CD14-positive monocyte (primary cell): Measurements from ENCODE around the gene RPS23. TPM values are rescaled to one million over a fixed set of nuclear protein-coding genes. Genes with fewer than 3 reads are reported as not detected.
A peak's percentile ranks its signal among the peaks of the same experiment; 100 is the strongest.

Source experiments
- DNase-seq, 3 donors: peaks; one replicate each; pipeline ENCODE4 v3.0.0-alpha.2; 2011 to 2022
- H2AFZ ChIP-seq: 2 replicates; pipeline ENCODE4 v1.6.0; 2012; ENCODE audit warnings: mild to moderate bottlenecking, low read depth, low read length, inconsistent platforms; ENCODE audit not compliant: insufficient read depth, poor library complexity, severe bottlenecking
- H3K27ac ChIP-seq, 2 donors: 1 replicate in 1 of 2; 2 replicates in 1 of 2; pipeline ENCODE4 v1.5.1; 2012 to 2013; ENCODE audit warnings: low read length in 2 of 2, control low read depth in 1 of 2, inconsistent platforms in 1 of 2, low read depth in 1 of 2, mild to moderate bottlenecking in 1 of 2
- H3K27me3 ChIP-seq, 2 donors: one replicate each; pipeline versions ENCODE4 v1.6.0 to v1.6.1; 2011 to 2013; ENCODE audit warnings: low read length in 2 of 2; ENCODE audit not compliant: control insufficient read depth in 2 of 2, insufficient read depth in 2 of 2
- H3K36me3 ChIP-seq, 2 donors: replicated peaks in 1 of 2; 1 replicate in 1 of 2; 2 replicates in 1 of 2; pipeline versions ENCODE4 v1.5.1 to v1.6.1; 2012 to 2013; ENCODE audit warnings: low read length in 2 of 2, control low read depth in 1 of 2, inconsistent platforms in 1 of 2, mild to moderate bottlenecking in 1 of 2; ENCODE audit not compliant: insufficient read depth in 2 of 2, control insufficient read depth in 1 of 2
- H3K4me1 ChIP-seq, 2 donors: 1 replicate in 1 of 2; 2 replicates in 1 of 2; pipeline versions ENCODE4 v1.5.1 to v1.6.1; 2012 to 2013; ENCODE audit warnings: low read length in 2 of 2, control low read depth in 1 of 2, inconsistent platforms in 1 of 2, mild to moderate bottlenecking in 1 of 2, moderate library complexity in 1 of 2; ENCODE audit not compliant: insufficient read depth in 2 of 2, control insufficient read depth in 1 of 2
- H3K4me2 ChIP-seq: replicated peaks from 2 replicates; pipeline ENCODE3; 2012; ENCODE audit warnings: low read length, moderate library complexity, mild to moderate bottlenecking; ENCODE audit not compliant: poor library complexity, severe bottlenecking; ENCODE audit errors: extremely low read depth
- H3K4me3 ChIP-seq, 3 experiments: fragments of 200-600 bp in 1 of 3; sonication (generic) in 1 of 3; replicated peaks in 1 of 3; 1 replicate in 2 of 3; 2 replicates in 1 of 3; pipeline ENCODE4 v1.5.1; 2011 to 2013; ENCODE audit warnings: low read length in 3 of 3, mild to moderate bottlenecking in 3 of 3, control low read depth in 2 of 3, low read depth in 2 of 3, inconsistent platforms in 1 of 3, moderate library complexity in 1 of 3
- H3K79me2 ChIP-seq: 2 replicates; pipeline ENCODE4 v1.6.0; 2012; ENCODE audit warnings: mild to moderate bottlenecking, control low read depth, inconsistent platforms, low read length, moderate library complexity; ENCODE audit not compliant: insufficient read depth
- H3K9ac ChIP-seq: 2 replicates; pipeline ENCODE4 v1.6.0; 2017; ENCODE audit warnings: low read length, mild to moderate bottlenecking; ENCODE audit not compliant: insufficient read depth, poor library complexity, severe bottlenecking
- H3K9me3 ChIP-seq, 2 donors: replicated peaks in 1 of 2; 1 replicate in 1 of 2; 2 replicates in 1 of 2; pipeline versions ENCODE4 v1.5.1 to v1.6.1; 2012 to 2013; ENCODE audit warnings: low read length in 2 of 2, control low read depth in 1 of 2; ENCODE audit not compliant: control insufficient read depth in 1 of 2, insufficient read depth in 1 of 2
- H4K20me1 ChIP-seq: 2 replicates; pipeline ENCODE4 v1.6.0; 2012; ENCODE audit warnings: mild to moderate bottlenecking, low read length, control low read depth, moderate library complexity; ENCODE audit not compliant: insufficient read depth
- H3K27ac Mint-ChIP-seq, 7 donors: one replicate each; pipeline ENCODE4 v1.8.0; 2020; ENCODE audit warnings: mild to moderate bottlenecking in 7 of 7, mixed read lengths in 7 of 7, moderate library complexity in 6 of 7, inconsistent platforms in 2 of 7
- H3K27me3 Mint-ChIP-seq, 3 donors: one replicate each; pipeline ENCODE4 v1.8.0; 2021 to 2022; ENCODE audit warnings: low read depth in 3 of 3, mild to moderate bottlenecking in 3 of 3, mixed read lengths in 3 of 3, moderate library complexity in 3 of 3, inconsistent platforms in 1 of 3
- H3K36me3 Mint-ChIP-seq, 2 donors: one replicate each; pipeline ENCODE4 v1.8.0; 2020; ENCODE audit warnings: mixed read lengths in 2 of 2, inconsistent platforms in 1 of 2, mild to moderate bottlenecking in 1 of 2
- H3K4me1 Mint-ChIP-seq: one replicate; pipeline ENCODE4 v1.8.0; 2020; ENCODE audit warnings: mild to moderate bottlenecking, mixed read lengths
- H3K4me3 Mint-ChIP-seq, 2 donors: one replicate each; pipeline ENCODE4 v1.8.0; 2020; ENCODE audit warnings: mild to moderate bottlenecking in 2 of 2, mixed read lengths in 2 of 2, moderate library complexity in 1 of 2
- H3K9me3 Mint-ChIP-seq, 7 donors: one replicate each; pipeline ENCODE4 v1.8.0; 2020 to 2022; ENCODE audit warnings: mixed read lengths in 7 of 7, mild to moderate bottlenecking in 6 of 7, moderate library complexity in 6 of 7, inconsistent platforms in 2 of 7
- CTCF ChIP-seq: fragments of 200-600 bp; IDR thresholded peaks from one replicate; pipeline ENCODE4 v1.8.0; 2022; ENCODE audit warnings: antibody characterized with exemption, mild to moderate bottlenecking
- WGBS: methylation state at CpG from one replicate; pipeline ENCODE4 v1.1.5; 2013; ENCODE audit warnings: missing lambda C conversion rate; ENCODE audit not compliant: insufficient coverage; 5-methylcytosine and 5-hydroxymethylcytosine counted together
- intact Hi-C, 2 donors: fragments of 100-400 bp; cut with micrococcal nuclease; formaldehyde crosslinking; loops; one replicate each; pipeline versions ENCODE4 v1.15.0 to v1.15.1; 2023
- polyA plus RNA-seq, 3 donors: library from polyadenylated mRNA; depleted of rRNA in 1 of 3; unstranded in 2 of 3; stranded (reverse) in 1 of 3; fragments of 300-500 nt in 2 of 3; fragments of >200 nt in 1 of 3; fragmentation: Illumina TruSeq in 2 of 3; gene quantifications; 1 replicate in 2 of 3; 2 replicates in 1 of 3; pipeline ENCODE4 v1.2.3, GENCODE V29; 2012 to 2021

Gene RPS23
- polyA plus RNA-seq, 3 donors: 1,200 to 3,765 (median 1,267) TPM

- Histone ChIP-seq H3K79me2 (no peaks in the 10 kb centered on the region), H3K9ac (no peak overlapping the region), H3K4me2 (no peak overlapping the region), H3K4me1 (no peaks in the 10 kb centered on the region), H2AFZ (no peak overlapping the region), H3K27me3 (no peaks in the 10 kb centered on the region), H3K27ac (no peak overlapping the region), H3K9me3 (no peaks in the 10 kb centered on the region), H3K4me3 (no peak overlapping the region), H3K36me3 (no peaks in the 10 kb centered on the region), H4K20me1 (no peaks in the 10 kb centered on the region)
- Mint-ChIP-seq H3K36me3 (no peaks in the 10 kb centered on the region), H3K4me1 (peaks cover 3% of the 10 kb centered on the region), H3K27me3 (peaks cover 0 to 3% (median 3%) of the 10 kb centered on the region in 3 donors), H3K27ac (no peak overlapping the region), H3K9me3 (peaks cover 0 to 5% (median 0%) of the 10 kb centered on the region in 7 donors), H3K4me3 (no peak overlapping the region)
- whole genome bisulfite sequencing: 100% methylated on average over 1 of the region's 2 CpGs
- intact Hi-C loops: no loop called here
- DNase-seq: no peak
- TF ChIP-seq CTCF: no peak
Observed at GRCh38 chr5:82319192-82319591, 41.0 kb upstream of the RPS23 start.

- no peak for DNase-seq
- H3K9me3 ChIP-seq: no peaks in the 10 kb centered on the region
- no peaks in the 10 kb centered on the region for H3K4me1 ChIP-seq
- Mint-ChIP-seq H3K4me1 (peaks cover 3% of the 10 kb centered on the region), H3K9me3 (no peaks in the 10 kb centered on the region), H3K27me3 (peaks cover 0 to 1% (median 0%) of the 10 kb centered on the region in 3 donors), H3K27ac (peak overlapping the region in 1 of 7 donors; percentile 15), H3K4me3 (no peak overlapping the region), H3K36me3 (peaks cover 0 to 4% of the 10 kb centered on the region in 2 donors)
- no peaks in the 10 kb centered on the region for H3K79me2 ChIP-seq
- H2AFZ ChIP-seq: no peak overlapping the region
- H4K20me1 ChIP-seq: no peaks in the 10 kb centered on the region
- no peak overlapping the region for H3K27ac ChIP-seq
- no peak for TF ChIP-seq CTCF
- no peaks in the 10 kb centered on the region for H3K27me3 ChIP-seq
- H3K4me3 ChIP-seq: no peak overlapping the region
- H3K9ac ChIP-seq: no peak overlapping the region
- H3K4me2 ChIP-seq: no peak overlapping the region
- no peaks in the 10 kb centered on the region for H3K36me3 ChIP-seq
- intact Hi-C loops: no loop called here
- WGBS: 33% methylated on average over 1 of the region's 4 CpGs
Observed at GRCh38 chr5:82314964-82315758, 37.0 kb upstream of the RPS23 start.
